Activated CD8-positive, alpha-beta memory T cell treated with anti-CD3 and anti-CD28 coated beads for 24 hours (primary cell): ENCODE data around the gene ATP5MK.
"Not testable (repeated sequence)": the region's sequence is repeated elsewhere in the genome, so short reads cannot be mapped to it uniquely, and the experiment has no call there.

Experiments
- DNase-seq: peaks from one replicate; pipeline ENCODE4 v3.0.0-alpha.2; 2020

The ATP5MK gene

GRCh38 chr10:103395754-103396066 is 565 bp downstream of the ATP5MK start:
- no peak for DNase-seq

GRCh38 chr10:103394180-103394579 is 2.1 kb downstream of the ATP5MK start:
- peak; percentile 40 for DNase-seq

GRCh38 chr10:103382769-103383168 is 13.5 kb downstream of the ATP5MK start:
- DNase-seq = no peak

DNA sequence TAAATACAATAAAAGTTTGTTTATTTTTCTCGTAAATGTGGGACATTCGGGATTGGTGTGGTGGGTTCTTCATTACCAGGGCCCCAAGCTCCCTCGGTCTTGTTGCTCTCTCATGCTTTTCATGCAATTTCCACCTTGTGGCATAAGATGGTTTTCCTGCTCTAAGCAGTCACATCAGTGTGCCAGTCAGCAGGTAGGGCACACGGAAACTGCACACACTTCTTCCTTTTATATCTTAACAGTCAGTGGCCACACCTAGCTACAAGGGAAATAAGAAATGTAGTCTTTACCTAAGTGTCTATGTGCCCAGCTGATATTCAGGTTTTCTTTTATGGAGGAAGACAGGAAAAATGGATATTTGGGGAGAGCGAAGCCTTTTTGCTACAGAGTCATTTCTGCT is 22.0 kb downstream of the ATP5MK start:
- no peak for DNase-seq

DNA sequence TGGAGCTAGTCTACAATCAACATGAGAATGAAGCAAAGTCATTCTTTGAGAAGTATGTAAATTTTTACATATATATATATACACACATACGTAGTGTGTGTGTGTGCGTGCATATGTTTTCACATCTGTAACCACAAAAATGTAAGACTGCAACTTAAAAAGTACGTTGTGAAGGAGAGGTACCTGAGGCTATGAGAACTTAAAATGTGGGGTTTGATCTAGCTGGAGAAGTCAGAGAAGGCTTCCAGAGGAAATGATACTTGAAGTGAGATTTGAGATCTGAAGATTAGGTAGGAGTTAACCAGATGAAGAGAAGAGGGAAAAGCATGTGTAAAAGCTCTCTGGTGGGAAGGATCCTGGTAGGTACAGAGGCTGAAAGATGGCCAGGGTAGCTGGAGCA is 22.7 kb downstream of the ATP5MK start:
- DNase-seq = no peak

DNA sequence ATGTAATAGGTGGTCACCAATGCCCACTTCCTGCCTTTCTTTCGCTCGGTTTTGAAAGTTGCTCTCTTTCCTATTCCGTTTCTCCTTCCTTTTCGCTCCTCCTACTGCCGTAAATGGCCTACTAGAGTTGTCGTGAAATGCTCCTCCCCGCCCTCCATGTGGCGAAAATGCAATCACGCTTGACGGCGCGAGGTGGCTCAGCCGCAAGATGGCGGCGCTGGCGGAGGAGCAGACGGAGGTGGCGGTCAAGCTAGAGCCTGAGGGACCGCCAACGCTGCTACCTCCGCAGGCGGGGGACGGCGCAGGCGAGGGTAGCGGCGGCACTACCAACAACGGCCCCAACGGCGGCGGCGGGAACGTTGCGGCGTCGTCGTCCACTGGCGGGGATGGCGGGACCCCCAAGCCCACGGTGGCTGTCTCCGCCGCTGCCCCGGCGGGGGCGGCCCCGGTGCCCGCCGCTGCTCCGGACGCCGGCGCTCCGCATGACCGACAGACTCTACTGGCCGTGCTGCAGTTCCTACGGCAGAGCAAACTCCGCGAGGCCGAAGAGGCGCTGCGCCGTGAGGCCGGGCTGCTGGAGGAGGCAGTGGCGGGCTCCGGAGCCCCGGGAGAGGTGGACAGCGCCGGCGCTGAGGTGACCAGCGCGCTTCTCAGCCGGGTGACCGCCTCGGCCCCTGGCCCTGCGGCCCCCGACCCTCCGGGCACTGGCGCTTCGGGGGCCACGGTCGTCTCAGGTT is 28.3 kb downstream of the ATP5MK start, which contains the start of gene TAF5:
TSS of gene TAF5 (plus strand) at position 195 of the 737 bp plus-strand sequence. CDS start at position 209, 14 bp downstream.
- DNase-seq = peak; percentile 91

GRCh38 chr10:103367379-103367781 is 28.9 kb downstream of the ATP5MK start:
- peak; percentile 57 for DNase-seq

DNA sequence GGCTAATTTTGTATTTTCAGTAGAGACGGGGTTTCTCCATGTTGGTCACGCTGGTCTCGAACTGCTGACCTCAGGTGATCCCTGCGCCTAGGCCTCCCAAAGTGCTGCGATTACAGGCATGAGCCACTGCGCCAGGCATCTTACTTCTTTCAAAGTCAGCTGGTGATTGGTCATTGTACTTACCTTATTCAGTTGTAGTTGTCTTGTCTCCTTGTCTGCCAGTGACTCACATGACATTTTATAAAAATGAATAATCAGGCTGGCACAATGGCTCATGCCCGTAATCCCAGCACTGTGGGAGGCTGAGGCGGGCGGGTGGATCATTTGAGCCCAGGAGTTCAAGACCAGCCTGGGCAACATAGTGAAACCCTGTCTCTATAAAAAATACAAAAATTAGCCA is 35.5 kb downstream of the ATP5MK start:
- not testable (repeated sequence) for DNase-seq

- not testable (repeated sequence) for DNase-seq
Measured at GRCh38 chr10:103359493-103359892, 36.8 kb downstream of the ATP5MK start.

DNA sequence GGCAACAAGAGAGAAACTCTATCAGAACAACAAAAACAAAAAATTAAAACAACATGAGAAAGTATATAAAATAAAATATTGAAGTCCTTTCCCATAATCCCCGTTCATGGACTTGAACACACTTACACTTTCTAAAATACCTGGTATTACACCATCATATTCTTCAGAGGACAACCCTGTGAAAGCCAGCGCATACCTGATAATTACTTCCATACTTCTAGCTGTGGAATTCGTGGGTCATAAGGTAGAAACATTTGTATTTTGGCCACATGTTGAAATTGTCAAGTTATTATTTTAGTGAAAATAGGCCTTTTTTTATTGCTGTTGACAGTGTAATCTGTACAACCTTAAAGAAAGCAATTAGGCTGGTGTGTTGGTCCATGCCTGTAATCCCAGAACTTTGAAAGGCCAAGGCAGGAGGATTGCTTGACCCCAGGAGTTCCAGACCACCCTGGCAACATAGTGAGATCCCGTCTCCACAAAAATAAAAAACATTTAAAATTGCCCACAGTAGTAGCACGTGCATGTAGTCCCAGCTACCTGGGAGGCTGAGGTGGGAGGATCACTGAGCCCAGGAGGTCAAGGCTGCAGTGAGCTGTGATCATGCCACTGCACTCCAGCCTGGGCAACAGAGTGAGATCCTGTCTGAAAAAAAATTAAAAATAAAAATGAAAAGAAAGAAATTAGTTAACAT is 40.2 kb downstream of the ATP5MK start:
- DNase-seq = no peak

DNA sequence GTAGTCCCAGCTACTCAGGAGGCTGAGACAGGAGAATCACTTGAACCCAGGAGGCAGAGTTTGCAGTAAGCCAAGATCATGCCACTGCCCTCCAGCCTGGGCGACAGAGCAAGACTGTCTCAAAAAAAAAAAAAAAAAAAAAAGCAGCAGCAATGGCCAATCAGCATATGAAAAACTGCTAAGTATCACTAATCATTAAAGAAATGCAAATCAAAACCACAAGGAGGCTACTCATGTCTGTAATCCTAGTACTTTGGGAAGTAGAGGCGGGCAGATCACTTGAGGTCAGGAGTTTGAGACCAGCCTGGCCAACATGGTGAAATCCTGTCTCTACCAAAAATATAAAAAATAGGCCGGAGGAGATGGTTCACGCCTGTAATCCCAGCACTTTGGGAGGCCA is 41.7 kb downstream of the ATP5MK start:
- peak; percentile 15 for DNase-seq

GRCh38 chr10:103353281-103353680 is 43.0 kb downstream of the ATP5MK start:
- no peak for DNase-seq

DNA sequence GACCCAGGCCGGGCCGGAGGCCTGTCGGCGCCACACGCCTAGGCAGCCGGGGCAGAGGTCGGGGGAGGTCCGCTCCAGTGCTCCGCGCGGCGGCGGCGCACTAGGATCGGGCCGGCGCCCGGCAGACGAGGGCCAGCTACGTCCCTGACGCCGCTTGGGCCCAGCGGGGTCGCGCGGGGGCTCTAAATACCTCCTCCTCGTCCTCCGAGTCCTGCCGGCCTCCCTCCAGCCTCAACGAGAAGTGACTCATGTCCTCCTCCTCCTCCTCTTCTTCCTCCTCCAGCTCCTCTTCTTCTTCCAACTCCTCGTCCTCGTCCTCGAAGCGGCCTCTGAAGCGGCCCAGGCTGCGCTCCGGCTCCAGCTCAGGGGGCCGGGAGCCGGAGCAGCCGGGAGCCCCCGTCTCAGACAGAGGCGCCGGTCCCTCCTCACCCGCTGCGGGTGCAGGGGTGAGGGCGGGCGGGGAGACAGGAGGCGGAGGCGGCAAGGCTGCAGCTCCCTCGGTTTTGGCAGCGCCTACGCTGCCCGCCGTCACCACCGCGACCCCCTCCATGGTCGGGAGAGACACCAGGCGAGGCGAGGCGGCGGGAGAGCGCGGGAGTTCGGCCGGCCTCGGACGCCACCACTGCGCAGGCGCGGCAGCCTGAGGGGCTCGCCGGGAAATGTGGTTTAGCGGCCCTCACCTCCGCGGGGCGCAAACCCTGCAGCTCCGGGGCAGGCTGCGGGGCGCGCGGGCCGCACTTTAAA is 45.6 kb downstream of the ATP5MK start, which contains the start of gene PCGF6:
TSS of gene PCGF6 (minus strand) at position 624 of the 744 bp plus-strand sequence. CDS start at position 550, 74 bp downstream.
- DNase-seq = peak; percentile 94

DNA sequence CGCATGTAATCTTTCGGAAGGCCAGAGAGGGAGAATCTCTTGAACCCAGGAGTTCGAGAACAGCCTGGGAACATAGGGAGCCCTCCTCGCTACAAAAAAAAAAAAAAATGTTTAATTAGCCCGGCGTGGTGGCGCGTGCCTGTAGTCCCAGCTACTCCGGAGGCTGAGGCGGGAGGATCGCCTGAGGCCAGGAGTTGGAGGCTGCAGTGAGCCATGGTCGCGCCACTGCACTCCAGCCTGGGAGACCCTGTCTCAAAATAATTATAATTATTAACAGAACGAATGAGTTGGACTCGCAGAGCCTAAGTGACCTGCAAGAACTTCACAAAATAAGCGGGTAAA is 46.1 kb downstream of the ATP5MK start:
- no peak for DNase-seq
